Smooth muscle cell of the brain vasculature (primary cell): ENCODE data around the gene SELENON.

Experiments used
- DNase-seq: peaks from one replicate; pipeline ENCODE4 v3.0.0-alpha.2; 2012; ENCODE audit warnings: low read depth, low spot score

SELENON gene

GRCh38 chr1:25863486-25864262 lies 63.7 kb downstream of the SELENON start:
- no peak for DNase-seq

GRCh38 chr1:25864434-25864833 lies 64.4 kb downstream of the SELENON start:
- no peak for DNase-seq

GRCh38 chr1:25866288-25866687 lies 66.3 kb downstream of the SELENON start:
- no peak for DNase-seq

DNA sequence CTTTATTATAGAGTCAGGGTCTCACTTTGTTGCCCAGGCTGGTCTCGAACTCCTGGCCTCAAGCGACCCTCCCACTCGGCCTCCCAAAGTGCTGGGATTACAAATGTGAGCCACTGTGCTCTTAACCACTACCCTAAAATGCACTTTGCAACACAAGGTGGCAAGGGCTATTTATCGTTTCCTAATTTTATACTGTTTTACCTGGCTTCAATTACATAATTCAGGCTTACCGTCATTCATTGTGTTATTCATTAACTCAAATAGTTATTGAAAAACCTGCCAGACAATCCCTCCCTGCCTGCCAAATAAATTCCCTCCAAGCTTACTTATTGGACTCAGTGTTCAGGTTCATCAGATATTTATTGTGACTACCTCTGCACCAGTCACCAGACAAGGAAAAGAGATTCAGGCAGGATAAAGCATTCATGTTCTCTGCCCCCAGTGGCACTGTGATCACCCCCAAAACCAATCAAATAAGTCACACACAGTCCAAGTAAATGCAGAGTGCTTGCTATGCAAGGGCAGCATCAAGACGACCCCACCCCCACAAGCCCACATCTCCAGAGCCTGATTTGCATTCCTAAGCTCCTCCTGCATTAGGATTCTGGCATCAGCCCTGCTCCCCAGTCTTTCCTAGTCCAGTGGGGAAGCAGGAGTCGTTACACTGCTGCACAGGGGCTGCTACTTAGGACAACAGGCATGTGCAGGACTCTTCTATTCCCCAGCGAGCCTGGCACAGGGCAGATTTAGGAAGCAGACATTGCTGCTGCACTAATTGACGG lies 67.4 kb downstream of the SELENON start:
- no peak for DNase-seq
